Testis (tissue), 2 donors: ENCODE results near the gene ABL1.

Source experiments
- CTCF ChIP-seq, 3 experiments: fragments of 450-650 bp in 2 of 3; fragments of 200-600 bp in 1 of 3; sonication (generic) in 1 of 3; IDR thresholded peaks; one replicate each; pipeline ENCODE4 v1.5.1; 2016 to 2019; ENCODE audit warnings: antibody characterized with exemption in 3 of 3, mild to moderate bottlenecking in 2 of 3, moderate library complexity in 1 of 3
- POLR2A ChIP-seq: fragments of 450-650 bp; IDR thresholded peaks from one replicate; pipeline ENCODE4 v1.6.1; 2017; ENCODE audit warnings: antibody characterized with exemption, mild to moderate bottlenecking, moderate library complexity

GRCh38 chr9:130882696-130883225, 47.7 kb downstream of the ABL1 start:
- TF ChIP-seq CTCF (IDR thresholded peaks at IDR 0.05) (no peak), POLR2A (no peak)
